H1 (cell line): ENCODE measurements around the gene L3MBTL3. TPM values are rescaled to one million over a fixed set of nuclear protein-coding genes. Genes with fewer than 3 reads are reported as not detected.

ENCODE experiments used
- CTCF ChIA-PET: fragments of 300-600 bp; sonication (Branson Sonifier 250); formaldehyde crosslinking; loops from one replicate; lab custom pipeline; 2021; ENCODE audit not compliant: partially characterized antibody; lab: Charles Lee
- POLR2A ChIA-PET: fragments of 300-600 bp; sonication (Branson Sonifier 250); formaldehyde crosslinking; loops from one replicate; lab custom pipeline; 2021; ENCODE audit warnings: inconsistent platforms; ENCODE audit not compliant: partially characterized antibody; lab: Charles Lee
- DNase-seq, 2 experiments: peaks; one replicate each; pipeline versions ENCODE4 v3.0.0 to v3.0.0-alpha.2; 2010 to 2022; ENCODE audit warnings: low spot score in 2 of 2, low read depth in 1 of 2, mixed read lengths in 1 of 2
- FAIRE-seq: peaks from 2 replicates; lab custom pipeline; 2011; peaks lifted over from hg19 to GRCh38; lab: Jason Lieb, UNC
- H2AFZ ChIP-seq: 2 replicates; pipeline ENCODE4 v1.8.1; 2012; ENCODE audit warnings: low read length, inconsistent platforms
- H2AK5ac ChIP-seq: 2 replicates; pipeline ENCODE4 v1.6.1; 2013; ENCODE audit warnings: low read depth, low read length
- H2BK120ac ChIP-seq: replicated peaks from 2 replicates; pipeline ENCODE3; 2013; ENCODE audit warnings: low read depth, low read length, inconsistent platforms
- H2BK12ac ChIP-seq: 2 replicates; pipeline ENCODE4 v1.6.1; 2013; ENCODE audit warnings: low read depth, low read length
- H2BK15ac ChIP-seq: 2 replicates; pipeline ENCODE4 v1.6.1; 2013; ENCODE audit warnings: low read length
- H2BK20ac ChIP-seq: 2 replicates; pipeline ENCODE4 v1.6.1; 2013; ENCODE audit warnings: low read length
- H2BK5ac ChIP-seq: 2 replicates; pipeline ENCODE4 v1.6.1; 2013; ENCODE audit warnings: low read depth, low read length
- H3K14ac ChIP-seq: 2 replicates; pipeline ENCODE4 v1.6.1; 2013; ENCODE audit warnings: inconsistent platforms; ENCODE audit not compliant: insufficient read length
- H3K18ac ChIP-seq: 2 replicates; pipeline ENCODE4 v1.6.1; 2013; ENCODE audit warnings: low read length; ENCODE audit errors: extremely low read depth
- H3K23ac ChIP-seq: 2 replicates; pipeline ENCODE4 v1.6.1; 2013; ENCODE audit warnings: inconsistent platforms; ENCODE audit not compliant: insufficient read length
- H3K23me2 ChIP-seq: 2 replicates; pipeline ENCODE4 v1.6.1; 2013; ENCODE audit warnings: low read depth, low read length
- H3K27ac ChIP-seq: 2 replicates; pipeline ENCODE4 v1.6.1; 2011; ENCODE audit warnings: low read depth, low read length, inconsistent platforms
- H3K27me3 ChIP-seq, 4 experiments: replicated peaks in 1 of 4; 1 replicate in 1 of 4; 2 replicates in 3 of 4; pipeline versions ENCODE4 v1.6.1 to v1.8.1; 2011 to 2013; ENCODE audit warnings: low read length in 3 of 4, mild to moderate bottlenecking in 3 of 4, inconsistent platforms in 2 of 4, mixed read lengths in 2 of 4, moderate library complexity in 1 of 4; ENCODE audit not compliant: control insufficient read depth in 3 of 4, insufficient read depth in 3 of 4; ENCODE audit errors: extremely low read depth in 1 of 4
- H3K36me3 ChIP-seq, 4 experiments: 2 replicates each; pipeline versions ENCODE4 v1.6.1 to v1.8.1; 2011 to 2013; ENCODE audit warnings: mild to moderate bottlenecking in 4 of 4, low read length in 3 of 4, moderate library complexity in 2 of 4, control low read depth in 1 of 4, inconsistent platforms in 1 of 4; ENCODE audit not compliant: insufficient read depth in 4 of 4, control insufficient read depth in 2 of 4
- H3K4ac ChIP-seq: replicated peaks from 2 replicates; pipeline ENCODE3; 2013; ENCODE audit warnings: low read length, low read depth, mixed read lengths, inconsistent platforms; ENCODE audit not compliant: insufficient read length
- H3K4me1 ChIP-seq, 4 experiments: replicated peaks in 1 of 4; 1 replicate in 1 of 4; 2 replicates in 3 of 4; pipeline versions ENCODE4 v1.6.1 to v1.8.1; 2011 to 2013; ENCODE audit warnings: low read length in 3 of 4, inconsistent platforms in 2 of 4, mixed read lengths in 1 of 4; ENCODE audit not compliant: insufficient read depth in 4 of 4, control insufficient read depth in 3 of 4
- H3K4me2 ChIP-seq, 2 experiments: 2 replicates each; pipeline versions ENCODE4 v1.6.1 to v1.8.1; 2011 to 2013; ENCODE audit warnings: low read depth in 2 of 2, low read length in 2 of 2, control low read depth in 1 of 2, inconsistent platforms in 1 of 2, mild to moderate bottlenecking in 1 of 2; ENCODE audit not compliant: insufficient read depth in 1 of 2
- H3K4me3 ChIP-seq, 4 experiments: fragments of 200-600, 300-600 bp in 1 of 4; sonication (generic), shearing (Covaris generic), sonication (Bioruptor Twin) in 1 of 4; 2 replicates each; pipeline versions ENCODE4 v1.5.1 to v1.8.1; 2011 to 2016; ENCODE audit warnings: low read length in 4 of 4, low read depth in 3 of 4, control low read depth in 2 of 4, inconsistent platforms in 2 of 4, mild to moderate bottlenecking in 2 of 4, mixed read lengths in 1 of 4, moderate library complexity in 1 of 4; ENCODE audit not compliant: insufficient read depth in 2 of 4; ENCODE audit errors: extremely low read depth in 1 of 4
- H3K56ac ChIP-seq: replicated peaks from 2 replicates; pipeline ENCODE3; 2013; ENCODE audit warnings: low read depth, mild to moderate bottlenecking, mixed read lengths, low read length, inconsistent platforms; ENCODE audit not compliant: insufficient read length
- H3K79me1 ChIP-seq: 2 replicates; pipeline ENCODE4 v1.6.1; 2013; ENCODE audit warnings: low read depth, low read length, control low read depth
- H3K79me2 ChIP-seq, 2 experiments: 2 replicates each; pipeline versions ENCODE4 v1.6.1 to v1.8.1; 2012 to 2013; ENCODE audit warnings: low read length in 2 of 2, mild to moderate bottlenecking in 2 of 2, inconsistent platforms in 1 of 2; ENCODE audit not compliant: insufficient read depth in 2 of 2, control insufficient read depth in 1 of 2
- H3K9ac ChIP-seq, 4 experiments: replicated peaks in 1 of 4; 1 replicate in 1 of 4; 2 replicates in 3 of 4; pipeline versions ENCODE4 v1.6.1 to v1.8.1; 2011 to 2013; ENCODE audit warnings: low read depth in 3 of 4, low read length in 3 of 4, control low read depth in 2 of 4, mild to moderate bottlenecking in 2 of 4, moderate library complexity in 2 of 4, inconsistent platforms in 1 of 4; ENCODE audit errors: extremely low read depth in 1 of 4
- H3K9me3 ChIP-seq, 2 experiments: 2 replicates each; pipeline versions ENCODE4 v1.6.1 to v1.8.1; 2012 to 2013; ENCODE audit warnings: mild to moderate bottlenecking in 2 of 2, moderate library complexity in 2 of 2, control low read depth in 1 of 2, inconsistent platforms in 1 of 2, low read depth in 1 of 2, low read length in 1 of 2, mixed read lengths in 1 of 2; ENCODE audit not compliant: insufficient read depth in 2 of 2
- H4K20me1 ChIP-seq, 2 experiments: replicated peaks in 1 of 2; 2 replicates each; pipeline versions ENCODE3 to v1.8.1; 2011 to 2013; ENCODE audit warnings: inconsistent platforms in 2 of 2, low read length in 2 of 2, mild to moderate bottlenecking in 1 of 2; ENCODE audit not compliant: insufficient read depth in 2 of 2, control insufficient read depth in 1 of 2
- H4K5ac ChIP-seq: 2 replicates; pipeline ENCODE4 v1.6.1; 2013; ENCODE audit warnings: low read length, low read depth, mixed read lengths, inconsistent platforms; ENCODE audit not compliant: insufficient read length
- H4K8ac ChIP-seq: 2 replicates; pipeline ENCODE4 v1.8.0; 2013; ENCODE audit warnings: mild to moderate bottlenecking, moderate library complexity, low read length, inconsistent platforms; ENCODE audit not compliant: insufficient read depth; ENCODE audit errors: extremely low read depth
- H4K91ac ChIP-seq: replicated peaks from 2 replicates; pipeline ENCODE3; 2013; ENCODE audit warnings: low read length, mixed read lengths, inconsistent platforms; ENCODE audit not compliant: insufficient read length
- BACH1 ChIP-seq: IDR thresholded peaks from 2 replicates; pipeline ENCODE4 v1.6.1; 2012; ENCODE audit warnings: low read length, improper control_type of control experiment
- JUN ChIP-seq: IDR thresholded peaks from 2 replicates; pipeline ENCODE4 v1.6.1; 2011; ENCODE audit warnings: low read depth, mild to moderate bottlenecking, improper control_type of control experiment, low read length
- RNF2 ChIP-seq: fragments of 200-900, 300-1000 bp; sonication (generic); IDR thresholded peaks from 2 replicates; pipeline ENCODE4 v1.7.1; 2016; ENCODE audit warnings: borderline replicate concordance, low read depth, mild to moderate bottlenecking, antibody characterized with exemption, low read length; ENCODE audit not compliant: poor library complexity, severe bottlenecking; ENCODE audit errors: missing control alignments
- SIX5 ChIP-seq: IDR thresholded peaks from 2 replicates; pipeline ENCODE4 v1.6.1; 2011; ENCODE audit warnings: mild to moderate bottlenecking, low read depth, low read length
- WGBS, 2 experiments: shearing (Covaris generic) in 1 of 2; methylation state at CpG; one replicate each; pipeline versions ENCODE4 v1.1.6 to v1.1.7; 2013 to 2015; ENCODE audit warnings: low lambda C conversion rate in 2 of 2, mixed read lengths in 2 of 2, inconsistent platforms in 1 of 2, low coverage in 1 of 2, missing lambda C conversion rate in 1 of 2; ENCODE audit not compliant: insufficient replicate concordance in 2 of 2, insufficient coverage in 1 of 2, insufficient read length in 1 of 2; ENCODE audit errors: extremely low coverage in 1 of 2, missing lambda C conversion rate in 1 of 2; 5-methylcytosine and 5-hydroxymethylcytosine counted together
- polyA plus RNA-seq, 7 experiments: library from polyadenylated mRNA; depleted of rRNA in 3 of 7; stranded (reverse) in 5 of 7; unstranded in 2 of 7; fragments of >200 nt in 5 of 7; fragments of 200-250 nt in 2 of 7; gene quantifications; 1 replicate in 5 of 7; 2 replicates in 1 of 7; 4 replicates in 1 of 7; pipeline versions ENCODE4 v1.2.1 to v1.2.3, GENCODE V29; 2011 to 2013; ENCODE audit warnings: missing spikeins in 2 of 7, mixed read lengths in 2 of 7
- total RNA-seq: library from RNA; stranded (reverse); fragmentation: NEBNext Ultra II Directional; extraction: Animal tissue kit (Norgen Biotek cat#: 25700); gene quantifications from 2 replicates; pipeline ENCODE4 v1.2.1, GENCODE V29; 2021

Gene L3MBTL3
- total and polyA plus RNA-seq, 2 of the 8 experiments (the other 6 are each of a cell fraction or from before 2014, with no cell fraction given), result 3.9 to 17.2 TPM

DNA sequence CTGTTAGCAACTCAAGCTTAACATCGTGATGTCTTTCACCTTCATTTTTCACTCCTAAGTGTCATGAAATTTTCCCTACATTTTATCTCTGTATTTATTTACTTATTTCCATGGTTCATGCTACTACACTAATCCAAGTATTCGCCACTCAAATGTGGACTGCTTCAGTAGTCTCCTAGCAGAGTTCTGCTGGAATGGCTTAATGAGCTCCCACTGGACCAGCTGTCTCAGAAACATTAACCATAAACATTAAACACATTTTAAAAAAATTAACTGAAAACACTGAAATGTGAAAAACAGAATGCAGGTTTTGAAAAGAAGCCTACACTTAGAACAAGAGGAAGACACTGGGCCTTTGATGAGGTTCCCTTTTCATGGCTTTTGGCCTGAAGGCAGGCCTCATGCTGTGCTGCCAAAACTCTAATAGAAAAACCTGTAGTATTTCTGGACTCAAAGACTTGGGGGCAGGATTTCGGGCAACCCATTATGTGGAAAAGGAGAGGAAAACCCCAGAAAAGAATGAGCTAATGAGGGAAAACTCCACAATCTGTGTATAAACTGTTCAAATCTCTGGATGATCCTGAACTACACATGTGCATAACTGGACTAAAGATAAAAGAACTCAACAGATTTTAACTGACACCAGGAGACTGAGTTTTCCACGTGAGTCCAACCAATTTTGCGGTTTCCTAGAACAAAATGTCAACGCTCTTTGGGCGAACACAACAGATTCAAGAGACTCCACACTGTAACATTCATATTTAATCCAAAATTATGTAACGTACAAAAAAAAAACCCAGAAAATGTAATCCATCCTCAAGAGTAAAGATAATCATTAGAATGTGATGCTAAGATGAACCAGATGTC lies 171.4 kb downstream of the L3MBTL3 start:
- no peak overlapping the region for H4K5ac ChIP-seq
- no peak overlapping the region for H4K8ac ChIP-seq
- H2BK120ac ChIP-seq, result no peak overlapping the region
- H3K23ac ChIP-seq, result no peak overlapping the region
- WGBS, 2 experiments, result 93% methylated on average over 8 of the region's 8 CpGs; no CpG with 5 or more reads in 1 of the 2 experiments
- H3K79me1 ChIP-seq, result no peaks in the 10 kb centered on the region
- no peaks in the 10 kb centered on the region for H3K79me2 ChIP-seq
- H2AFZ ChIP-seq, result no peak overlapping the region
- ChIA-PET POLR2A (no interaction called here), CTCF (interaction anchor here (1.3 kb wide), 1 partner anchor 23 kb away, joined by 3 read pairs; no protein-coding TSS in a partner anchor)
- H3K27ac ChIP-seq, result no peak overlapping the region
- no peaks in the 10 kb centered on the region for H3K23me2 ChIP-seq
- no peaks in the 10 kb centered on the region for H4K20me1 ChIP-seq
- no peaks in the 10 kb centered on the region for H3K4me1 ChIP-seq
- no peak overlapping the region for H3K4me3 ChIP-seq
- peaks cover 0 to 4% (median 0%) of the 10 kb centered on the region in 4 experiments; a peak in 2 of 8 replicates for H3K36me3 ChIP-seq
- H3K4me2 ChIP-seq, result no peak overlapping the region
- H3K27me3 ChIP-seq, result no peaks in the 10 kb centered on the region
- FAIRE-seq (no peak), DNase-seq (no peak)
- H2BK12ac ChIP-seq, result no peak overlapping the region
- no peak overlapping the region for H3K4ac ChIP-seq
- H3K18ac ChIP-seq, result no peak overlapping the region
- H3K9me3 ChIP-seq, result peaks cover 8 to 20% of the 10 kb centered on the region in 2 experiments
- no peak overlapping the region for H2BK20ac ChIP-seq
- H2AK5ac ChIP-seq, result no peak overlapping the region
- no peak overlapping the region for H2BK15ac ChIP-seq
- H2BK5ac ChIP-seq, result no peak overlapping the region
- no peak overlapping the region for H3K56ac ChIP-seq
- TF ChIP-seq RNF2 (no peak), BACH1 (no peak), SIX5 (no peak), JUN (no peak)
- H3K14ac ChIP-seq, result no peak overlapping the region
- no peak overlapping the region for H3K9ac ChIP-seq
- H4K91ac ChIP-seq, result no peak overlapping the region
